Measurements from ENCODE around the gene SFN.
"Not testable (repeated sequence)": the region's sequence is repeated elsewhere in the genome, so short reads cannot be mapped to it uniquely, and the experiment has no call there.

SFN gene

GRCh38 chr1:26833432-26834405 lies 29.2 kb upstream of the SFN start:
- H3K4me3 ChIP-seq (ENCODE audit: low read depth in 1 of 2, low read length in 1 of 2): peak overlapping the region; percentile 76 to 100
- TF ChIP-seq CTCF (IDR thresholded peaks at IDR 0.05): peak; percentile 90
- H3K9me3 ChIP-seq: no peaks in the 10 kb centered on the region
- H3K27ac ChIP-seq: peak overlapping the region; percentile 93
- H3K4me1 ChIP-seq (ENCODE audit: control insufficient read depth in 1 of 2, insufficient read depth in 1 of 2, low read depth in 1 of 2, low read length in 1 of 2): peaks cover 73 to 80% of the 10 kb centered on the region in 2 experiments
- H3K27me3 ChIP-seq: no peaks in the 10 kb centered on the region
- peaks cover 81% of the 10 kb centered on the region for H3K36me3 ChIP-seq

- H3K4me1 ChIP-seq (ENCODE audit: control insufficient read depth in 1 of 2, insufficient read depth in 1 of 2, low read depth in 1 of 2, low read length in 1 of 2): peaks cover 38 to 48% of the 10 kb centered on the region in 2 experiments
- not testable (repeated sequence) for H3K27ac ChIP-seq
- peaks cover 97% of the 10 kb centered on the region for H3K36me3 ChIP-seq
These were observed 25.3 kb upstream of the SFN start for GRCh38 chr1:26837665-26838064.

GRCh38 chr1:26838474-26839338 lies 24.2 kb upstream of the SFN start:
- TF ChIP-seq CTCF (IDR thresholded peaks at IDR 0.05): no peak
- H3K27me3 ChIP-seq: no peaks in the 10 kb centered on the region
- peak overlapping the region; percentile 59 for H3K27ac ChIP-seq
- peaks cover 99% of the 10 kb centered on the region for H3K36me3 ChIP-seq
- peaks cover 28 to 39% of the 10 kb centered on the region in 2 experiments for H3K4me1 ChIP-seq (ENCODE audit: control insufficient read depth in 1 of 2, insufficient read depth in 1 of 2, low read depth in 1 of 2, low read length in 1 of 2)
- H3K4me3 ChIP-seq (ENCODE audit: low read depth in 1 of 2, low read length in 1 of 2): no peak overlapping the region
- no peaks in the 10 kb centered on the region for H3K9me3 ChIP-seq

More at GRCh38 chr1:26837665-26838064, 25.3 kb upstream of the SFN start:
- H3K9me3 ChIP-seq; H3K4me3 ChIP-seq (ENCODE audit: low read depth in 1 of 2, low read length in 1 of 2); H3K27me3 ChIP-seq: not testable (repeated sequence)

- H3K9me3 ChIP-seq: no peaks in the 10 kb centered on the region
- H3K4me1 ChIP-seq (ENCODE audit: control insufficient read depth in 1 of 2, insufficient read depth in 1 of 2, low read depth in 1 of 2, low read length in 1 of 2): peaks cover 21 to 33% of the 10 kb centered on the region in 2 experiments
- no peaks in the 10 kb centered on the region for H3K27me3 ChIP-seq
- H3K36me3 ChIP-seq: peaks cover 99% of the 10 kb centered on the region
- no peak for TF ChIP-seq CTCF (IDR thresholded peaks at IDR 0.05)
- H3K27ac ChIP-seq: peak overlapping the region; percentile 59
- no peak overlapping the region for H3K4me3 ChIP-seq (ENCODE audit: low read depth in 1 of 2, low read length in 1 of 2)
These were observed 23.6 kb upstream of the SFN start for GRCh38 chr1:26839339-26839722.

GRCh38 chr1:26839779-26840178 lies 23.2 kb upstream of the SFN start:
- TF ChIP-seq CTCF (IDR thresholded peaks at IDR 0.05): no peak
- Histone ChIP-seq H3K27ac (peak overlapping the region; percentile 59), H3K4me3 (ENCODE audit: low read depth in 1 of 2, low read length in 1 of 2) (no peak overlapping the region)

More at GRCh38 chr1:26839779-26840178, 23.2 kb upstream of the SFN start:
- Histone ChIP-seq H3K27me3 (no peaks in the 10 kb centered on the region), H3K36me3 (peaks cover 99% of the 10 kb centered on the region), H3K4me1 (ENCODE audit: control insufficient read depth in 1 of 2, insufficient read depth in 1 of 2, low read depth in 1 of 2, low read length in 1 of 2) (peaks cover 17 to 28% of the 10 kb centered on the region in 2 experiments), H3K9me3 (no peaks in the 10 kb centered on the region)
